ENCODE results near the gene RUNX2.
A peak's percentile ranks its signal among the peaks of the same experiment; 100 is the strongest.

Gene RUNX2

GRCh38 chr6:45375449-45375848, 47.3 kb downstream of the RUNX2 start:
- H3K4me2 ChIP-seq, result no peak overlapping the region

GRCh38 chr6:45376310-45377042, 48.3 kb downstream of the RUNX2 start:
- H3K27ac ChIP-seq, result 0 out of 2 replicates have a peak overlapping the region, but pooled peaks have one; percentile 94
- no peak for TF ChIP-seq Cebpa-rat (IDR thresholded peaks at IDR 0.05)
- H3K4me2 ChIP-seq, result peak overlapping the region; percentile 78
- no peaks in the 10 kb centered on the region for H3K9me3 ChIP-seq
- H3K36me3 ChIP-seq, result no peaks in the 10 kb centered on the region
- no peaks in the 10 kb centered on the region for H3K27me3 ChIP-seq
- no peaks in the 10 kb centered on the region for H4K20me1 ChIP-seq
- H3K9ac ChIP-seq, result peak overlapping the region; percentile 86
- H3K4me1 ChIP-seq, result peaks cover 18% of the 10 kb centered on the region
- H3K4me3 ChIP-seq, result peak overlapping the region; percentile 74

More at GRCh38 chr6:45375449-45375848, 47.3 kb downstream of the RUNX2 start:
- H3K27me3 ChIP-seq, result no peaks in the 10 kb centered on the region
- no peak overlapping the region for H3K27ac ChIP-seq
- no peak for TF ChIP-seq Cebpa-rat (IDR thresholded peaks at IDR 0.05)
- no peaks in the 10 kb centered on the region for H4K20me1 ChIP-seq
- H3K9me3 ChIP-seq, result no peaks in the 10 kb centered on the region
- no peak overlapping the region for H3K9ac ChIP-seq
- no peaks in the 10 kb centered on the region for H3K36me3 ChIP-seq
- H3K4me1 ChIP-seq, result peaks cover 18% of the 10 kb centered on the region
- H3K4me3 ChIP-seq, result no peak overlapping the region

- Histone ChIP-seq H3K27me3 (no peaks in the 10 kb centered on the region), H3K36me3 (no peaks in the 10 kb centered on the region), H3K4me2 (peak overlapping the region; percentile 78), H3K9me3 (no peaks in the 10 kb centered on the region), H4K20me1 (no peaks in the 10 kb centered on the region), H3K27ac (peak overlapping the region; percentile 94), H3K4me1 (peaks cover 18% of the 10 kb centered on the region), H3K4me3 (peak overlapping the region; percentile 74), H3K9ac (peak overlapping the region; percentile 86)
- no peak for TF ChIP-seq Cebpa-rat (IDR thresholded peaks at IDR 0.05)
Measured at GRCh38 chr6:45377043-45377553, 49.0 kb downstream of the RUNX2 start.

- peaks cover 18% of the 10 kb centered on the region for H3K4me1 ChIP-seq
- H3K36me3 ChIP-seq, result no peaks in the 10 kb centered on the region
- peak within 1 kb of the TSS; percentile 74 for H3K4me3 ChIP-seq
- peak within 1 kb of the TSS; percentile 78 for H3K4me2 ChIP-seq
- H4K20me1 ChIP-seq, result no peaks in the 10 kb centered on the region
- no peaks in the 10 kb centered on the region for H3K27me3 ChIP-seq
- H3K27ac ChIP-seq, result peak within 1 kb of the TSS; percentile 94
- H3K9me3 ChIP-seq, result no peaks in the 10 kb centered on the region
- no peak for TF ChIP-seq Cebpa-rat (IDR thresholded peaks at IDR 0.05)
- H3K9ac ChIP-seq, result peak within 1 kb of the TSS; percentile 86
Measured at GRCh38 chr6:45377554-45378333, 49.6 kb downstream of the RUNX2 start, which contains the start of gene SUPT3H. SUPT3H (minus strand) TSS chr6:45377934.

GRCh38 chr6:45378334-45378926, 50.3 kb downstream of the RUNX2 start:
- Histone ChIP-seq H3K4me3 (peak overlapping the region; percentile 74), H3K9me3 (no peaks in the 10 kb centered on the region), H3K27ac (peak overlapping the region; percentile 94), H4K20me1 (no peaks in the 10 kb centered on the region), H3K9ac (peak overlapping the region; percentile 86), H3K4me1 (peaks cover 18% of the 10 kb centered on the region), H3K27me3 (no peaks in the 10 kb centered on the region), H3K4me2 (peak overlapping the region; percentile 78), H3K36me3 (no peaks in the 10 kb centered on the region)
- no peak for TF ChIP-seq Cebpa-rat (IDR thresholded peaks at IDR 0.05)

- no peak for TF ChIP-seq Cebpa-rat (IDR thresholded peaks at IDR 0.05)
- Histone ChIP-seq H3K9ac (no peak overlapping the region), H3K27ac (no peak overlapping the region), H3K4me1 (peaks cover 9% of the 10 kb centered on the region; the same call in 1 of the 2 replicates), H3K36me3 (no peaks in the 10 kb centered on the region), H3K4me3 (no peak overlapping the region), H3K27me3 (no peaks in the 10 kb centered on the region), H3K4me2 (no peak overlapping the region), H3K9me3 (no peaks in the 10 kb centered on the region), H4K20me1 (no peaks in the 10 kb centered on the region)
Measured at GRCh38 chr6:45382391-45382790, 54.3 kb downstream of the RUNX2 start.

GRCh38 chr6:45386501-45386900, 58.4 kb downstream of the RUNX2 start:
- Histone ChIP-seq H4K20me1 (no peaks in the 10 kb centered on the region), H3K27ac (no peak overlapping the region), H3K4me3 (no peak overlapping the region), H3K27me3 (no peaks in the 10 kb centered on the region), H3K4me1 (no peaks in the 10 kb centered on the region), H3K36me3 (no peaks in the 10 kb centered on the region), H3K4me2 (no peak overlapping the region), H3K9me3 (no peaks in the 10 kb centered on the region), H3K9ac (no peak overlapping the region)
- no peak for TF ChIP-seq Cebpa-rat (IDR thresholded peaks at IDR 0.05)

GRCh38 chr6:45387236-45387635, 59.1 kb downstream of the RUNX2 start:
- no peaks in the 10 kb centered on the region for H3K27me3 ChIP-seq
- H3K4me2 ChIP-seq, result no peak overlapping the region
- H3K9ac ChIP-seq, result no peak overlapping the region
- H3K9me3 ChIP-seq, result peaks cover 1% of the 10 kb centered on the region; the same call in 1 of the 2 replicates
- no peak for TF ChIP-seq Cebpa-rat (IDR thresholded peaks at IDR 0.05)
- H4K20me1 ChIP-seq, result no peaks in the 10 kb centered on the region
- H3K4me1 ChIP-seq, result no peaks in the 10 kb centered on the region
- no peak overlapping the region for H3K27ac ChIP-seq
- H3K36me3 ChIP-seq, result no peaks in the 10 kb centered on the region
- no peak overlapping the region for H3K4me3 ChIP-seq

- no peaks in the 10 kb centered on the region for H4K20me1 ChIP-seq
- peaks cover 4% of the 10 kb centered on the region; the same call in 1 of the 2 replicates for H3K9me3 ChIP-seq
- H3K27ac ChIP-seq, result no peak overlapping the region
- H3K27me3 ChIP-seq, result no peaks in the 10 kb centered on the region
- H3K4me3 ChIP-seq, result no peak overlapping the region
- no peak overlapping the region for H3K4me2 ChIP-seq
- H3K36me3 ChIP-seq, result no peaks in the 10 kb centered on the region
- no peaks in the 10 kb centered on the region for H3K4me1 ChIP-seq
- TF ChIP-seq Cebpa-rat (IDR thresholded peaks at IDR 0.05), result no peak
- no peak overlapping the region for H3K9ac ChIP-seq
Measured at GRCh38 chr6:45388328-45388727, 60.2 kb downstream of the RUNX2 start.

Data from BLaER1 (cell line).